Tibial nerve (tissue), 4 donors: ENCODE data around the gene ADCY10. TPM values are rescaled to one million over a fixed set of nuclear protein-coding genes. Genes with fewer than 3 reads are reported as not detected.

ENCODE experiments used
- DNase-seq, 2 donors: peaks; one replicate each; pipeline ENCODE4 v3.0.0-alpha.2; 2019; ENCODE audit warnings: low spot score in 2 of 2
- H3K27ac ChIP-seq, 4 donors: fragments of 200-600 bp; sonication (generic) in 3 of 4; one replicate each; pipeline ENCODE4 v1.5.1; 2017 to 2019; ENCODE audit warnings: mild to moderate bottlenecking in 1 of 4
- H3K27me3 ChIP-seq, 2 donors: fragments of 200-600 bp; sonication (generic) in 1 of 2; one replicate each; pipeline versions ENCODE4 v1.5.1 to v1.6.0; 2017 to 2019
- H3K36me3 ChIP-seq, 3 donors: fragments of 200-600 bp; sonication (generic); one replicate each; pipeline ENCODE4 v1.5.1; 2018 to 2019
- H3K4me1 ChIP-seq, 4 donors: fragments of 200-600 bp; sonication (generic) in 3 of 4; one replicate each; pipeline ENCODE4 v1.5.1; 2017 to 2019
- H3K4me3 ChIP-seq, 4 donors: fragments of 200-600 bp; sonication (generic) in 3 of 4; one replicate each; pipeline ENCODE4 v1.5.1; 2017 to 2019; ENCODE audit warnings: mild to moderate bottlenecking in 1 of 4, moderate library complexity in 1 of 4
- H3K9me3 ChIP-seq, 4 donors: fragments of 200-600 bp; sonication (generic) in 3 of 4; one replicate each; pipeline ENCODE4 v1.5.1; 2017 to 2019
- EP300 ChIP-seq, 2 donors: sonication (generic); formaldehyde crosslinking; IDR thresholded peaks; one replicate each; pipeline ENCODE4 v1.6.1; 2017; ENCODE audit warnings: antibody characterized with exemption in 2 of 2, mild to moderate bottlenecking in 1 of 2
- POLR2A ChIP-seq, 2 donors: fragments of 450-650 bp; IDR thresholded peaks; one replicate each; pipeline ENCODE4 v1.6.1; 2017; ENCODE audit warnings: antibody characterized with exemption in 2 of 2, mild to moderate bottlenecking in 2 of 2, moderate library complexity in 2 of 2
- WGBS, 2 donors: methylation state at CpG; one replicate each; pipeline ENCODE4 v1.1.5; 2018; 5-methylcytosine and 5-hydroxymethylcytosine counted together
- total RNA-seq, 4 donors: library from RNA; depleted of rRNA; stranded (reverse); fragments of >200 nt; gene quantifications; one replicate each; pipeline ENCODE4 v1.1.0, GENCODE V29; 2016
- TF ChIP-seq, protein P1 (sequence below), 5 experiments: fragments of 200-600 bp in 3 of 5; fragments of 450-650 bp in 2 of 5; sonication (generic) in 3 of 5; IDR thresholded peaks; one replicate each; pipeline ENCODE4 v1.5.1; 2016 to 2019; ENCODE audit warnings: antibody characterized with exemption in 5 of 5, mild to moderate bottlenecking in 3 of 5, moderate library complexity in 2 of 5

Gene ADCY10, protein sequence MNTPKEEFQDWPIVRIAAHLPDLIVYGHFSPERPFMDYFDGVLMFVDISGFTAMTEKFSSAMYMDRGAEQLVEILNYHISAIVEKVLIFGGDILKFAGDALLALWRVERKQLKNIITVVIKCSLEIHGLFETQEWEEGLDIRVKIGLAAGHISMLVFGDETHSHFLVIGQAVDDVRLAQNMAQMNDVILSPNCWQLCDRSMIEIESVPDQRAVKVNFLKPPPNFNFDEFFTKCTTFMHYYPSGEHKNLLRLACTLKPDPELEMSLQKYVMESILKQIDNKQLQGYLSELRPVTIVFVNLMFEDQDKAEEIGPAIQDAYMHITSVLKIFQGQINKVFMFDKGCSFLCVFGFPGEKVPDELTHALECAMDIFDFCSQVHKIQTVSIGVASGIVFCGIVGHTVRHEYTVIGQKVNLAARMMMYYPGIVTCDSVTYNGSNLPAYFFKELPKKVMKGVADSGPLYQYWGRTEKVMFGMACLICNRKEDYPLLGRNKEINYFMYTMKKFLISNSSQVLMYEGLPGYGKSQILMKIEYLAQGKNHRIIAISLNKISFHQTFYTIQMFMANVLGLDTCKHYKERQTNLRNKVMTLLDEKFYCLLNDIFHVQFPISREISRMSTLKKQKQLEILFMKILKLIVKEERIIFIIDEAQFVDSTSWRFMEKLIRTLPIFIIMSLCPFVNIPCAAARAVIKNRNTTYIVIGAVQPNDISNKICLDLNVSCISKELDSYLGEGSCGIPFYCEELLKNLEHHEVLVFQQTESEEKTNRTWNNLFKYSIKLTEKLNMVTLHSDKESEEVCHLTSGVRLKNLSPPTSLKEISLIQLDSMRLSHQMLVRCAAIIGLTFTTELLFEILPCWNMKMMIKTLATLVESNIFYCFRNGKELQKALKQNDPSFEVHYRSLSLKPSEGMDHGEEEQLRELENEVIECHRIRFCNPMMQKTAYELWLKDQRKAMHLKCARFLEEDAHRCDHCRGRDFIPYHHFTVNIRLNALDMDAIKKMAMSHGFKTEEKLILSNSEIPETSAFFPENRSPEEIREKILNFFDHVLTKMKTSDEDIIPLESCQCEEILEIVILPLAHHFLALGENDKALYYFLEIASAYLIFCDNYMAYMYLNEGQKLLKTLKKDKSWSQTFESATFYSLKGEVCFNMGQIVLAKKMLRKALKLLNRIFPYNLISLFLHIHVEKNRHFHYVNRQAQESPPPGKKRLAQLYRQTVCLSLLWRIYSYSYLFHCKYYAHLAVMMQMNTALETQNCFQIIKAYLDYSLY (N-terminal part only)
- not detected for total RNA-seq

DNA sequence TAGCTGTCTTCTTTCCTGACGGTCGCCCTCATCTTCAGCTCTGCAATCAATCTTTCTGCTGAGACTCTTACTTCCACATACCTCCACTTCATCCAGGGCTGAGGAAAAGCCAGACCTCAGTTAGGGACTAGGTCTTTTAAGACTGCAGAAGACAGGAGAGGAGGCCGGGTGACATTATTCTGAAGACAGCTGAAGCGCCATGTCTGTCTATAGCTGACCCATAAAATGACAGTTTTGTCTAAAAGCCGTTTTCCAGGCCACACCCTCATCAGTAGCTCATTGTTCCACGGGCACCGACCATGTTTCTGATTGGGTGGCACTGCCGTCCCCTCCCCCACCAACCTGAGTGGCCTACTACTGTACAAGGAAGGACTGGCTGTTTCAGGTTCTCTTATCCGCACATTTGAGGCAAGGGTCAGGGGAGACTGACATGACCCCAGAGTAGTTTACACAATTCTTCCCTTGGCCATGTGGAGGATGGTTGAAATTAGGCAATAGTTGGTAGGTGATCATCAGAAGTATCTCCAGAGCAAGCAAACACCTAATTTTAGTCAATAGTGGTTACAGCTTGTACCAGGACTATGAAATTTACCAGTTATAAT is at the start of gene ADCY10:
Gene ADCY10, minus strand, starts transcription at position 240 of the 602 bp plus-strand sequence. CDS start 8,994 bp downstream, outside the sequence.
- no peak for DNase-seq
- Histone ChIP-seq H3K36me3 (peaks cover 0 to 31% (median 7%) of the 10 kb centered on the region in 3 donors), H3K4me3 (no peak within 1 kb of the TSS), H3K27me3 (no peaks in the 10 kb centered on the region), H3K27ac (no peak within 1 kb of the TSS), H3K4me1 (no peaks in the 10 kb centered on the region), H3K9me3 (peaks cover 0 to 5% (median 0%) of the 10 kb centered on the region in 4 donors)
- 80 to 87% methylated on average over 9 of the region's 9 CpGs for WGBS, 2 donors
- no peak for TF ChIP-seq EP300 (IDR thresholded peaks at IDR 0.05)
- TF ChIP-seq, protein P1, sequence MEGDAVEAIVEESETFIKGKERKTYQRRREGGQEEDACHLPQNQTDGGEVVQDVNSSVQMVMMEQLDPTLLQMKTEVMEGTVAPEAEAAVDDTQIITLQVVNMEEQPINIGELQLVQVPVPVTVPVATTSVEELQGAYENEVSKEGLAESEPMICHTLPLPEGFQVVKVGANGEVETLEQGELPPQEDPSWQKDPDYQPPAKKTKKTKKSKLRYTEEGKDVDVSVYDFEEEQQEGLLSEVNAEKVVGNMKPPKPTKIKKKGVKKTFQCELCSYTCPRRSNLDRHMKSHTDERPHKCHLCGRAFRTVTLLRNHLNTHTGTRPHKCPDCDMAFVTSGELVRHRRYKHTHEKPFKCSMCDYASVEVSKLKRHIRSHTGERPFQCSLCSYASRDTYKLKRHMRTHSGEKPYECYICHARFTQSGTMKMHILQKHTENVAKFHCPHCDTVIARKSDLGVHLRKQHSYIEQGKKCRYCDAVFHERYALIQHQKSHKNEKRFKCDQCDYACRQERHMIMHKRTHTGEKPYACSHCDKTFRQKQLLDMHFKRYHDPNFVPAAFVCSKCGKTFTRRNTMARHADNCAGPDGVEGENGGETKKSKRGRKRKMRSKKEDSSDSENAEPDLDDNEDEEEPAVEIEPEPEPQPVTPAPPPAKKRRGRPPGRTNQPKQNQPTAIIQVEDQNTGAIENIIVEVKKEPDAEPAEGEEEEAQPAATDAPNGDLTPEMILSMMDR (IDR thresholded peaks at IDR 0.05), result no peak
- TF ChIP-seq POLR2A (IDR thresholded peaks at IDR 0.05), result no peak

DNA sequence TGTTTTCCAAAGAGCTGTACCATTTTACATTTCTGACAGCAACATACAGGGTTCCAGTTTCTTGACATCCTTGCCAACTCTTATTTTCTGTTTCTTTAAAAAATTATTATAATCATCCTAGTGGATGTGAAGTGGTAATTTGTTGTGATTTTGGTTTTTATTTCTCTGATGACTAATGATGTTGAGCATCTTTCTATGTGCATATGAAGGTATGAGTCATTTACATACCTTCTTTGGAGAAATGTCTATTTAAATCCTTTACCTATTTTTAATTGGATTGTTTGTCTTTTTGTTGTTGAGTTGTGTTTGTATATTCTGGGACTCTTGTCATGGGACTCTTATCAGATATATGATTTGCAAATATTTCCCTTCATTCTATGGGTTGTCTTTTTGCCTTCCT is 43.8 kb upstream of the ADCY10 start:
- Histone ChIP-seq H3K36me3 (peaks cover 3 to 47% (median 4%) of the 10 kb centered on the region in 3 donors), H3K4me1 (no peaks in the 10 kb centered on the region), H3K27me3 (no peaks in the 10 kb centered on the region), H3K9me3 (no peaks in the 10 kb centered on the region), H3K27ac (no peak overlapping the region), H3K4me3 (no peak overlapping the region)
- DNase-seq, result no peak
- TF ChIP-seq POLR2A (IDR thresholded peaks at IDR 0.05) (no peak), EP300 (IDR thresholded peaks at IDR 0.05) (no peak)
- TF ChIP-seq, protein P1 (IDR thresholded peaks at IDR 0.05), result no peak

DNA sequence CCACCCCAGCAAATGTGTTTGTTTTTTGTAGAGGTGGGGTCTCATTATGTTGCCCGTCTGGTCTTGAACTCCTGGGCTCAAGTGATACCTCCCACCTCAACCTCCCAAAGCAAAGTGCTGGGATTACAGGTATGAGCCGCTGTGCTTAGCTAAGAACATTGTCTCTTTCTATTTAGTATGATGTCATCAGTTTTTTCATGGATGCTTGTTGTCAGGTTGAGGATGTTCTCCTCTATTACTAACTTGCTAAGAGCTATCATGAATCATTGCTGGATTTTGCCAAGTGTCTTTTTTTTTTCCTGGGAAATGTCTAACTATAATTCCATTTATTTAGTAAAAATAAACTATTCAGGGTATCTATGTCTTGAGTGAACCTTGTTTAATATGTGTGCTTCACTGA is 42.0 kb upstream of the ADCY10 start:
- DNase-seq, result no peak
- WGBS, 2 donors, result 96 to 100% methylated on average over 2 of the region's 2 CpGs
- TF ChIP-seq, protein P1 (IDR thresholded peaks at IDR 0.05), result no peak
- TF ChIP-seq EP300 (IDR thresholded peaks at IDR 0.05), result no peak
- no peak for TF ChIP-seq POLR2A (IDR thresholded peaks at IDR 0.05)

DNA sequence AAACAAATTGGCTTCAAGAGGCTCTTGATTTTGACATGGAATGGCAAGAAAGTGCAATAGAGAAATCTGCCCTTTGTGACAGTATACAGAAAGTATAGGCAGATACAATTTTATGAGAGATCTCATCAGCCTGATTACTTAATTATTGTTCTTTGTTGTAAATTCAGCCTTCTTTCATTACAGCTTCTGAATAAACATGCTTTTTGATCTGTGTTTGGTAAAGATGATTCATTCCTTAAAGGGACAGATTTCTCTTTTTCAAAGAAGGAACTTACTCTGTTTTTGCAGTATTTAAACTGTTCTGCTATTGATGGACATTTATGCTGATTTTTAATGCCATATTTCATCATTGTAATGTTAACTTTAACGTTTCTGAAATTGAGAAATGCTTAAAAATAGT is 36.6 kb upstream of the ADCY10 start:
- DNase-seq, result no peak
- Histone ChIP-seq H3K27ac (no peak overlapping the region), H3K27me3 (no peaks in the 10 kb centered on the region), H3K4me1 (peaks cover 0 to 31% (median 2%) of the 10 kb centered on the region in 4 donors), H3K4me3 (no peak overlapping the region), H3K36me3 (peaks cover 3 to 37% (median 4%) of the 10 kb centered on the region in 3 donors), H3K9me3 (no peaks in the 10 kb centered on the region)
- TF ChIP-seq EP300 (IDR thresholded peaks at IDR 0.05) (no peak), POLR2A (IDR thresholded peaks at IDR 0.05) (no peak)
- TF ChIP-seq, protein P1 (IDR thresholded peaks at IDR 0.05), result no peak
- WGBS, 2 donors, result 31 to 51% methylated on average over 1 of the region's 1 CpG

More for the DNA sequence above, 42.0 kb upstream of the ADCY10 start:
- Histone ChIP-seq H3K4me3 (no peak overlapping the region), H3K9me3 (no peaks in the 10 kb centered on the region), H3K27ac (no peak overlapping the region), H3K36me3 (peaks cover 3 to 46% (median 4%) of the 10 kb centered on the region in 3 donors), H3K4me1 (peaks cover 0 to 7% (median 0%) of the 10 kb centered on the region in 4 donors), H3K27me3 (no peaks in the 10 kb centered on the region)
